ENCODE measurements around the gene OR2V2. TPM values are rescaled to one million over a fixed set of nuclear protein-coding genes. Genes with fewer than 3 reads are reported as not detected.

OR2V2 gene
- total and polyA plus RNA-seq, 2 donors (not counting 3 experiments of a cell fraction or from before 2014, with no cell fraction given) = not detected

DNA sequence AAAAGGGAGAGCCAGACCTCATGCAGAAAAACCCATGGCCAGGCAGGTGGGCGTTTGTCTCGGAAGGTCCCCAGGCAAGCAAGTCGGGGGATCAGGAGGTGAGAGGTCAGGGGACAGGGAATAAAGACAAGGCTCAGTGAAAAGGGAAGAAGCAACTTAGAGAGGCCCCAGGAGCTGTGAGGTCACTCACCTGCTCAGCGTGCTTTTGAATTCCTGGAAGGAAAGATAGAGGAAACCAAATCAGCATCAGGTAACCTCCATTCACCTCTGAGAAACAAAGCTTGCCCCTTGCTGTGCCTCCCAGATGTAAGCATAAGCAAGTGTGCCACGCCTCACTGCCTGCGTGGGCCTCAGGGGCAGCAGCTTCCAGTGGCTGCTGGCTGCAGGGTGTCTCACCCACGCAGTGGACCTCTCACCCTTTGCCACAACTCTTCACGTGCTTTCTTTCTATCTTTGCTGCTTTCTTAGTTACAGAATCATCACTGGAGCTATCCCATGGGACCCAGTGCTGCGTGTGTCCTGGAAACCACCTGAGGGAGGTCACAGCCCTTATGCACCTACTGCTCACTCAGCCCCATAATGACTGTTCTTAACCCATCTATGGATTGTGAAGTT lies 51.6 kb downstream of the OR2V2 start:
- Histone ChIP-seq H3K9me1 (replicated peaks; ENCODE audit: control insufficient read depth, extremely low read depth, insufficient read depth, low read length) (no peaks in the 10 kb centered on the region), H3K4me1 (ENCODE audit: control insufficient read depth, extremely low read depth, insufficient read depth, low read length) (no peaks in the 10 kb centered on the region), H3K27me3 (ENCODE audit: control insufficient read depth in 2 of 2, insufficient read depth in 2 of 2, low read length in 2 of 2) (peaks cover 0 to 2% of the 10 kb centered on the region in 2 experiments), H3K36me3 (ENCODE audit: control insufficient read depth in 2 of 2, extremely low read depth in 1 of 2, insufficient read depth in 2 of 2, low read length in 2 of 2) (no peaks in the 10 kb centered on the region), H3K9me3 (replicated peaks; ENCODE audit: control insufficient read depth, insufficient read depth, low read length) (no peaks in the 10 kb centered on the region), H4K20me1 (replicated peaks; ENCODE audit: control insufficient read depth, extremely low read depth, insufficient read depth, low read length) (no peaks in the 10 kb centered on the region), H3K9ac (replicated peaks; ENCODE audit: extremely low read depth, insufficient read depth, low read length) (no peak overlapping the region), H3K4me2 (ENCODE audit: insufficient read depth, low read length) (no peak overlapping the region), H3K4me3 (replicated peaks in 1 of 3; ENCODE audit: insufficient read depth in 1 of 3, low read depth in 1 of 3, low read length in 3 of 3) (no peak overlapping the region), H3K27ac (ENCODE audit: insufficient read depth, low read depth, low read length) (no peak overlapping the region), H2AFZ (ENCODE audit: low read depth, low read length) (no peak overlapping the region), H3K79me2 (ENCODE audit: control insufficient read depth, insufficient read depth, low read length) (no peaks in the 10 kb centered on the region)
- BruUV-seq (replicated peaks) = no TSS peak
- DNase-seq (ENCODE audit: low read depth, low spot score) = no peak
- TF ChIP-seq, protein P1, sequence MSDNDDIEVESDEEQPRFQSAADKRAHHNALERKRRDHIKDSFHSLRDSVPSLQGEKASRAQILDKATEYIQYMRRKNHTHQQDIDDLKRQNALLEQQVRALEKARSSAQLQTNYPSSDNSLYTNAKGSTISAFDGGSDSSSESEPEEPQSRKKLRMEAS (IDR thresholded peaks at IDR 0.05; ENCODE audit: insufficient read depth, insufficient read length) = no peak
- TF ChIP-seq, protein P2, sequence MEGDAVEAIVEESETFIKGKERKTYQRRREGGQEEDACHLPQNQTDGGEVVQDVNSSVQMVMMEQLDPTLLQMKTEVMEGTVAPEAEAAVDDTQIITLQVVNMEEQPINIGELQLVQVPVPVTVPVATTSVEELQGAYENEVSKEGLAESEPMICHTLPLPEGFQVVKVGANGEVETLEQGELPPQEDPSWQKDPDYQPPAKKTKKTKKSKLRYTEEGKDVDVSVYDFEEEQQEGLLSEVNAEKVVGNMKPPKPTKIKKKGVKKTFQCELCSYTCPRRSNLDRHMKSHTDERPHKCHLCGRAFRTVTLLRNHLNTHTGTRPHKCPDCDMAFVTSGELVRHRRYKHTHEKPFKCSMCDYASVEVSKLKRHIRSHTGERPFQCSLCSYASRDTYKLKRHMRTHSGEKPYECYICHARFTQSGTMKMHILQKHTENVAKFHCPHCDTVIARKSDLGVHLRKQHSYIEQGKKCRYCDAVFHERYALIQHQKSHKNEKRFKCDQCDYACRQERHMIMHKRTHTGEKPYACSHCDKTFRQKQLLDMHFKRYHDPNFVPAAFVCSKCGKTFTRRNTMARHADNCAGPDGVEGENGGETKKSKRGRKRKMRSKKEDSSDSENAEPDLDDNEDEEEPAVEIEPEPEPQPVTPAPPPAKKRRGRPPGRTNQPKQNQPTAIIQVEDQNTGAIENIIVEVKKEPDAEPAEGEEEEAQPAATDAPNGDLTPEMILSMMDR (IDR thresholded peaks at IDR 0.05; ENCODE audit: extremely low read depth in 1 of 2, insufficient read depth in 1 of 2, low read depth in 1 of 2, low read length in 2 of 2) = no peak
- TF ChIP-seq GATA2 (IDR thresholded peaks at IDR 0.05; ENCODE audit: insufficient read depth, insufficient read length, low read depth, low read length) (no peak), EZH2 (IDR thresholded peaks at IDR 0.05; ENCODE audit: borderline replicate concordance, low read depth, low read length, severe bottlenecking) (no peak), FOS (IDR thresholded peaks at IDR 0.05; ENCODE audit: borderline replicate concordance, insufficient read depth, low read length) (no peak), JUN (IDR thresholded peaks at IDR 0.05; ENCODE audit: borderline replicate concordance, insufficient read depth, insufficient read length, low read depth) (no peak), POLR2AphosphoS5 (IDR thresholded peaks at IDR 0.05; ENCODE audit: insufficient read depth, low read depth, low read length) (no peak), POLR2A (IDR thresholded peaks at IDR 0.05; ENCODE audit: low read depth, low read length) (no peak), MYC (IDR thresholded peaks at IDR 0.05; ENCODE audit: low read depth, low read length) (no peak)
- CTCF ChIA-PET = interaction anchor here (1.1 kb wide), 1 partner anchor 8 kb away, joined by 4 read pairs; no protein-coding TSS in a partner anchor
- POLR2A ChIA-PET = no interaction called here
- intact Hi-C loops (cut with micrococcal nuclease) (no loop called here), dilution Hi-C loops (cut with MboI; ENCODE audit: extremely low pct_ligation_motif_present, low sequenced_read_pairs) (no loop called here)
- FAIRE-seq = no peak

Measured in endothelial cell of umbilical vein (primary cell).